Dermis microvascular lymphatic vessel endothelial cell (primary cell): Measurements from ENCODE around the gene MAMDC4. TPM values are rescaled to one million over a fixed set of nuclear protein-coding genes. Genes with fewer than 3 reads are reported as not detected.
A peak's percentile ranks its signal among the peaks of the same experiment; 100 is the strongest.

Experiments used
- DNase-seq, 2 donors: peaks; one replicate each; pipeline versions ENCODE4 v3.0.0 to v3.0.0-alpha.2; 2010; ENCODE audit warnings: low read depth in 2 of 2
- total RNA-seq: library from RNA; depleted of rRNA; stranded (reverse); fragments of >200 nt; gene quantifications from 2 replicates; pipeline ENCODE4 v1.2.1, GENCODE V29; 2014

MAMDC4 gene
- total RNA-seq, 1 donor from 2014 or later: 0.64 TPM

- peak; percentile 98 to 100 for DNase-seq
Measured at GRCh38 chr9:136849038-136849959, 2.8 kb upstream of the MAMDC4 start, which contains the start of gene PHPT1. PHPT1 (plus strand) TSS chr9:136849409; CDS start chr9:136849431, 22 bp downstream.

GRCh38 chr9:136849960-136850865 lies 1.9 kb upstream of the MAMDC4 start:
- no peak for DNase-seq

GRCh38 chr9:136850866-136851775 lies 1.0 kb upstream of the MAMDC4 start:
- DNase-seq: no peak

- no peak for DNase-seq
Measured at GRCh38 chr9:136852664-136853595, 784 bp downstream of the MAMDC4 start.

GRCh38 chr9:136853596-136854112 lies 1.5 kb downstream of the MAMDC4 start:
- DNase-seq: no peak

- DNase-seq: no peak
Measured at GRCh38 chr9:136854113-136854841, 2.1 kb downstream of the MAMDC4 start.

GRCh38 chr9:136854842-136855460 lies 2.8 kb downstream of the MAMDC4 start:
- no peak for DNase-seq

GRCh38 chr9:136855461-136856078 lies 3.4 kb downstream of the MAMDC4 start:
- no peak for DNase-seq

DNA sequence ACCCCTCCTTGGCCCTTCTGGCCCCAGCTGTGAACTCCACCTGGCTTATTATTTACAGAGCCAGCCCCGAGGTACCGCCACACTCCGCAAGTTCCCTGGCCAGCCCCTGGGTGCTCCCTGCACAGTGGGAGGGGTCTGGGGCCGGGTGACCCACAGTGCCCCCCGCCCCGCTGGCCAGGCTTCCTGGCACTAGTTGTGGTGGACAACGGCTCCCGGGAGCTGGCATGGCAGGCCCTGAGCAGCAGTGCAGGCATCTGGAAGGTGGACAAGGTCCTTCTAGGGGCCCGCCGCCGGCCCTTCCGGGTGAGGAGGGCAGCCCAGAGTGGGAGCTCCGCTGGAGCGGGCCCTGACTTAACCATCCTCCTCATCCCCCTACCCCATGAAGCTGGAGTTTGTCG lies 3.9 kb downstream of the MAMDC4 start:
- DNase-seq: no peak

DNA sequence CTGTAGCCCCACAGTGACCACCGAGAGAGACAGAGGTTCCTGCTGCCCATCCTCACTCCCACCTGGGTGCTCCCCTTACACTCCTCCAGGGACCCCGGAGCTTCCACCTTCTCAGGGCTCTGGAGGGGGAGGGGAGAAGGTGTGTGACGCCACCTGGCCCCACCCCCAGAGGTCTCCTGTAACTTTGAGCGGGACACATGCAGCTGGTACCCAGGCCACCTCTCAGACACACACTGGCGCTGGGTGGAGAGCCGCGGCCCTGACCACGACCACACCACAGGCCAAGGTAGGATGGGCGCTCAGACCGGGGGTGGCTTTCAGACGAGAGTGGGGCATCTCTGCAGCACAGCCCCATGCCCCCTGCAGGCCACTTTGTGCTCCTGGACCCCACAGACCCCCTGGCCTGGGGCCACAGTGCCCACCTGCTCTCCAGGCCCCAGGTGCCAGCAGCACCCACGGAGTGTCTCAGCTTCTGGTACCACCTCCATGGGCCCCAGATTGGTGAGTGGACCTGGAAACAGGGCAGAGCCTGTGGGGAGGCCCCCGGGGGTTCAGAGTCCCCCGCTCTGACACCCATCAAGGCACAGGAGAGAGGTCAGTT lies 4.5 kb downstream of the MAMDC4 start:
- no peak for DNase-seq

DNA sequence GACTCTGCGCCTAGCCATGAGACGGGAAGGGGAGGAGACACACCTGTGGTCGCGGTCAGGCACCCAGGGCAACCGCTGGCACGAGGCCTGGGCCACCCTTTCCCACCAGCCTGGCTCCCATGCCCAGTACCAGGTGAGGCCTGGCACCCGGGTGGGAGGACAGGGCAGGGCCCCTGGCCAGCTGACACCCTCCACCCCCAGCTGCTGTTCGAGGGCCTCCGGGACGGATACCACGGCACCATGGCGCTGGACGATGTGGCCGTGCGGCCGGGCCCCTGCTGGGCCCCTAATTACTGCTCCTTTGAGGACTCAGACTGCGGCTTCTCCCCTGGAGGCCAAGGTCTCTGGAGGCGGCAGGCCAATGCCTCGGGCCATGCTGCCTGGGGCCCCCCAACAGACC lies 5.0 kb downstream of the MAMDC4 start:
- no peak for DNase-seq

DNA sequence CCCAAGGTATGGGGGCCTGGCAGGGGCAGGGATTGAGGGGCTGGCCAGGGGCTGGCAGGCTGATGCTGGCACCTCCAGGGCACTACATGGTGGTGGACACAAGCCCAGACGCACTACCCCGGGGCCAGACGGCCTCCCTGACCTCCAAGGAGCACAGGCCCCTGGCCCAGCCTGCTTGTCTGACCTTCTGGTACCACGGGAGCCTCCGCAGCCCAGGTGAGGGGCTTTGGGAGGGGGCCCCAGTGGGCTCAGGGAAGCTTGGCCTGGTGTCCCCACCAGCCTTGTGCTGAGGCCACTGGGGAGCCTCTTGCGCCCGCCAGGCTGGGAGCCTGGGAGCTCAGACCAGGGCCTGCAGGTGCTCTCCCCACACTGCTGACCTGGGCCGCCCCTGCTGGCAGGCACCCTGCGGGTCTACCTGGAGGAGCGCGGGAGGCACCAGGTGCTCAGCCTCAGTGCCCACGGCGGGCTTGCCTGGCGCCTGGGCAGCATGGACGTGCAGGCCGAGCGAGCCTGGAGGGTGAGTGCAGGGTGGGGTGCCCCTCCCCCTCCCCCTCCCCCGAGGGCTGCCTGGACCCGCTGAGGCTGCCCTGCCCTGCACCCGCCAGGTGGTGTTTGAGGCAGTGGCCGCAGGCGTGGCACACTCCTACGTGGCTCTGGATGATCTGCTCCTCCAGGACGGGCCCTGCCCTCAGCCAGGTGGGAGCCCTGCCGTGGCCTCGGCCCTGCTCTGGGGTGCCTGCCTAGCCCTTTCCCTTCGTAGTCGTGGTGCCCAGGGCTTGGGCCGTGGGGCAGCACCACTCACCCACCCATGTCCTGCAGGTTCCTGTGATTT lies 5.7 kb downstream of the MAMDC4 start:
- no peak for DNase-seq

- no peak for DNase-seq
Measured at GRCh38 chr9:136858452-136858843, 6.3 kb downstream of the MAMDC4 start.

GRCh38 chr9:136858844-136859757 lies 7.0 kb downstream of the MAMDC4 start:
- no peak for DNase-seq

DNA sequence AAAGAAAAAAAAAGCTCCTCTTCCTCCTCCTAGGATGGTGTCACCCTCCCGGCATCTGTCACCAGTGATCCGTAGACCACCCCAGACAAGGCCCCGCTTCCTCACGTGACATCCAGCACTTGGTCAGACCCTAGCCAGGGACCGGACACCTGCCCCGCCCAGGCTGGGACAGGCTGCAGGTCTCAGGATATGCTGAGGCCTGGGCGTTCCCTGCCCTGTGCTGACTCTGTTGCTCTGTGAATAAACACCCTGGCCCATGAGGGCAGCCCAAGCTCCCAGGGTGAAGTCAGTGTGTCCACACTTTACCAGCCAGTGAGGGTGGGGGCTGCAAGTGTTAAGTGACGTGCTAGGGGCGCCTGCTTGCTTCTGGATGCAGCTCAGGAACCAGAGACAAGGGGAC lies 8.4 kb downstream of the MAMDC4 start:
- no peak for DNase-seq
